ENCODE measurements around the gene SLC49A4.

The SLC49A4 gene

DNA sequence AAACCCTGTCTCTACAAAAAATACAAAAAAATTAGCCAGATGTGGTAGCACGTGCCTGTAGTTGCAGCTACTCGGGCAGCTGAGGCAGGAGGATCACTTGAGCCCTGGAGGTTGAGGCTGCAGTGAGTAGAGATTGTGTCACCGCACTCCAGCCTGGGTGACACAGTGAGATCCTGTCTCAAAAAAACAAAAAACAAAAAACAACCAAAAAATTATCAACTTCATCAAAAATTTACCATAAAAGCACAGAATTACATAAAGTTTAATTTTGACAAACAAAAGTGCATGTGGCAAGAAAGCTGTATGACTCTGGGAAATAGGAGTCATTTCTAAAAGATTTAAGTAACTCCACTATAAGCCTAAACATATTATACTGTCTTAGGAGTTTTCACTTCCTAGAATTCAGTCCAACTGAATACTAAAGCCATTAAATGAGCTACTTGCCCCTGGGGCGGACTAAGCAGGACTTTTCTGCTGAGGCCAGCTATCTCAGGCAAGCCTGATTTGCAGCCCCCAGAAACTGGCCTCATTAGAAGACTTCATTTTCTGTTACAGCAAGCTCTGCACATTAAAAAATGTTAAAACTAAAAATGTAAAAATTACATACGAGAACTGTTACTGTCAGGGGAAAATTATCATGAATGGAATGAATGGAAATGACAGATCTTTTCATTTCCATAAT is 24.2 kb upstream of the SLC49A4 start:
- H3K36me3 ChIP-seq (ENCODE audit: insufficient read depth, low read length) = no peaks in the 10 kb centered on the region
- H3K4me1 ChIP-seq (ENCODE audit: control insufficient read depth, insufficient read depth, low read length) = peaks cover 14% of the 10 kb centered on the region
- no peaks in the 10 kb centered on the region for H3K9me3 ChIP-seq (replicated peaks; ENCODE audit: low read length)
- no peak overlapping the region for H3K4me3 ChIP-seq (ENCODE audit: low read length)
- H3K4me2 ChIP-seq (ENCODE audit: low read length) = no peak overlapping the region
- H3K9ac ChIP-seq (ENCODE audit: low read depth, low read length) = no peak overlapping the region
- H3K27me3 ChIP-seq (ENCODE audit: control insufficient read depth, insufficient read depth, low read length) = no peaks in the 10 kb centered on the region

DNA sequence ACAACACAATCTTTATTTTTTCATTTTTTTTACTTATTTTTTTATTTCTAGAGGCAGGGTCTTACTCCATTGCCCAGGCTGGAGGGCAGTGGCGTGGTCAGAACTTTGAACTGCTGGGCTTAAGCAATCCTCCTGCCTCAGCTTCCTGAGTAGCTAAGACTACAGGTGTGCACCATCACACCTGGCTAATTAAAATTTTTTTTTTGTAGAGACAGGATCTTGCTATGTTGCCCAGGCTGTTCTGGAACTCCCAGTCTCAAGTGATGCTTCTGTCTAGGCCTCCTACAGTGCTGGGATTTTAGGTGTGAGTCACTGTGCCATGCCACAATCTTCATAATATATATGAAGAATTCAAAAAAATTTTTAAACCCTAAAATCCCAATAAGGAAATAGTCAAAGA is 22.0 kb upstream of the SLC49A4 start:
- H3K4me1 ChIP-seq (ENCODE audit: control insufficient read depth, insufficient read depth, low read length) = peaks cover 14% of the 10 kb centered on the region
- H3K4me3 ChIP-seq (ENCODE audit: low read length) = no peak overlapping the region
- H3K9me3 ChIP-seq (replicated peaks; ENCODE audit: low read length) = no peaks in the 10 kb centered on the region
- no peak overlapping the region for H3K9ac ChIP-seq (ENCODE audit: low read depth, low read length)
- H3K4me2 ChIP-seq (ENCODE audit: low read length) = no peak overlapping the region
- H3K27me3 ChIP-seq (ENCODE audit: control insufficient read depth, insufficient read depth, low read length) = no peaks in the 10 kb centered on the region
- H3K36me3 ChIP-seq (ENCODE audit: insufficient read depth, low read length) = no peaks in the 10 kb centered on the region

DNA sequence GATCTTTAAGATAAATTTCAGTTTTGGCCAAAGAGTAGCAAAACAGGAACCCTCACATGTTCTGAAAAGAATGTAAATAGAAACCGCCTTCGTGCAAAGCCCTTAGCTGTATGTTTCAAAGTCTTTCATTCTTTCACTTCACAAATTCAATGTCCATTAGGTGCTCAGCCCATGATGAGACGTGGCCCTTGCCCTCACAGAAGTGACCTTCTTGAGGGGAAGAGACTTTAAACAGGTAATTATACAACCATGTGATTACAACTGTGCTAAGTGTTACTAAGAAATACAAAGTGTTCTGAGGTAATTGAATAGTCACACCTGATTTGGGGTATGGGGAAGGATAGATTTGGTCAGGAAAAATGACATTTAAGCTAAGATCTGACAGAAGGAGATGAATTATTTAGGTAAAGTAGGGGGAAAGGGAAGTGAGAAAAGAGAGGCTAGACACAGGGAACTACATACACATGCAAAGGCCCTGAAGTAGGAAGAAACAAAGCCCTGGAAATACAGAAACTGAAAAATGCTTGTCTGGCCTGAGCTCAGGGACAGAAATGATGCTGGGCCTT is 20.8 kb upstream of the SLC49A4 start:
- H3K9ac ChIP-seq (ENCODE audit: low read depth, low read length) = no peak overlapping the region
- H3K4me3 ChIP-seq (ENCODE audit: low read length) = no peak overlapping the region
- no peaks in the 10 kb centered on the region for H3K27me3 ChIP-seq (ENCODE audit: control insufficient read depth, insufficient read depth, low read length)
- no peak overlapping the region for H3K4me2 ChIP-seq (ENCODE audit: low read length)
- no peaks in the 10 kb centered on the region for H3K9me3 ChIP-seq (replicated peaks; ENCODE audit: low read length)
- H3K36me3 ChIP-seq (ENCODE audit: insufficient read depth, low read length) = no peaks in the 10 kb centered on the region
- H3K4me1 ChIP-seq (ENCODE audit: control insufficient read depth, insufficient read depth, low read length) = peaks cover 14% of the 10 kb centered on the region

DNA sequence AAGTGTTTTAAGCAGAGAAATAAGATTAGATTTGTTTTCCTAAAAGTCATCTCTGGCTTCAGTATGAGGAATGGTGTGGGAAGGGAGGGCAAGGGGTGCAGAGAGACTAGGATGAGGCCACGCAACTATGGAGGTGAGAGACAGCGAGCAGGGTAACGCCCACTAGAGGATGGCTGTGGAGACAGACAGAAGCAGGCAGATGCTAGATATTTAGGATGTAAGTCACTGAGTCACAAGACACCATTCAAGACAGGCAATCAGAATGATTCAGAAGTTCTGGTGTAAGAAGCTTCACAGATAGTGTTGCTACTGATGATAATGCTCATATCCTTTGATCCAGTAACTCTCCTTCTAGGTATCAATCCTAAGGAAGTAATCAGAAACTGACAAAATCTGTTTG is 20.3 kb upstream of the SLC49A4 start:
- H3K4me3 ChIP-seq (ENCODE audit: low read length) = no peak overlapping the region
- H3K4me2 ChIP-seq (ENCODE audit: low read length) = no peak overlapping the region
- H3K9me3 ChIP-seq (replicated peaks; ENCODE audit: low read length) = no peaks in the 10 kb centered on the region
- H3K27me3 ChIP-seq (ENCODE audit: control insufficient read depth, insufficient read depth, low read length) = no peaks in the 10 kb centered on the region
- no peaks in the 10 kb centered on the region for H3K36me3 ChIP-seq (ENCODE audit: insufficient read depth, low read length)
- H3K4me1 ChIP-seq (ENCODE audit: control insufficient read depth, insufficient read depth, low read length) = peaks cover 14% of the 10 kb centered on the region
- H3K9ac ChIP-seq (ENCODE audit: low read depth, low read length) = no peak overlapping the region

DNA sequence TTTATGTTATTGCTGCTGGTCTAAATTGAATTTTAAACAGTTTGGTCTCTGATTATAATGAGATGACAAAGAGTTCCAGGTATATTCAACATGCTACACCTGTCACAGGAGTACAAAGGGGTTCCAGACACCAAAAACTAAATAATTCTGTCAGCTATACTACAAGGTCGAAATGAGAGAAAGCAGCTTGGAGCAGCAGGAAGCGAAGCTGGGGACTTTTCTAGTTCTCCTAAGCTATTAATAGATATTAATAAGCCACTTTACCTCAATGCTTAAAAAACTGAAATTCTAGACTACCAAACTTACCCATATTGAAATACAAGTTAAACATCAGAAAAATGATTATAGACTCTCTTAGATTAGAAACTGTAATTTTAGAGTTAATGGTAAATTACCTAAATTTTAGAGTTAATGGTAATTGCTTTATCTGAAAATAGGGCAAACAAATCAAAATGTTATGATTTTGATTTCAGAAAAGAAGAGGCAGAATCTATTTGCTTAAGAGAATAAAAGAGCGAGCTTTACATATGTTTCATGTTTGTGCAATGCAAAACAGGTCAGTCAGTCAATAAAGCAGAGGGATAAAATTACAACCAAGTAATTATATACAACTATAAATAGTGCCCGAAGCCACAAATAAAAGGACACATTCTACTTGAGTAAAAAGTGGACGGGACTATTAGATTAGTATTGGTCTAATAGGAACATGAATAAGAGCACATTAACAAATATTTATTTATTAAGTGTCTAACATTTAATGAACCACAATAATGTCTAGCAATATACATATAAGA is 18.0 kb upstream of the SLC49A4 start:
- Histone ChIP-seq H3K36me3 (ENCODE audit: insufficient read depth, low read length) (no peaks in the 10 kb centered on the region), H3K4me3 (ENCODE audit: low read length) (no peak overlapping the region), H3K9ac (ENCODE audit: low read depth, low read length) (no peak overlapping the region), H3K4me1 (ENCODE audit: control insufficient read depth, insufficient read depth, low read length) (peaks cover 14% of the 10 kb centered on the region), H3K4me2 (ENCODE audit: low read length) (no peak overlapping the region), H3K27me3 (ENCODE audit: control insufficient read depth, insufficient read depth, low read length) (no peaks in the 10 kb centered on the region), H3K9me3 (replicated peaks; ENCODE audit: low read length) (no peaks in the 10 kb centered on the region)

DNA sequence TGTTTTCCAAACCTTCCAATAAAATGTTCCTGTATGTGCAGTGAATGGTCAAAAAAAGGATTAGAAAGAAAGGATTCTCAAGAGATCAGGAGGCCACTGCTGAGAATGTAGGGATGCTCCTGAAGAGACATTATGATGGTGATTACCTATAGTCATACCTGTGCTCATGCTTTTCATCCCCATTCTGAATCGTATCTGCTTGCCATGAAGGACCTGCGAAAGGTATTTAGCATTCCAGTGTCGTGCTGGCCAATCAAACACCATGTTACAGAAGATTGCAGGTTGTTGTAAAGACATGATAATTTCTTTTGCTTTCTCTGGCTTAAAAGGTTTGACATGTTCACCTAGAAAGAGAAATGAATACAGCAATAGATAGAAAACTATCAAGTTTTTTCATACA is 17.3 kb upstream of the SLC49A4 start:
- Histone ChIP-seq H3K4me2 (ENCODE audit: low read length) (no peak overlapping the region), H3K36me3 (ENCODE audit: insufficient read depth, low read length) (no peaks in the 10 kb centered on the region), H3K9me3 (replicated peaks; ENCODE audit: low read length) (no peaks in the 10 kb centered on the region), H3K4me3 (ENCODE audit: low read length) (no peak overlapping the region), H3K27me3 (ENCODE audit: control insufficient read depth, insufficient read depth, low read length) (no peaks in the 10 kb centered on the region), H3K9ac (ENCODE audit: low read depth, low read length) (no peak overlapping the region), H3K4me1 (ENCODE audit: control insufficient read depth, insufficient read depth, low read length) (peaks cover 14% of the 10 kb centered on the region)

DNA sequence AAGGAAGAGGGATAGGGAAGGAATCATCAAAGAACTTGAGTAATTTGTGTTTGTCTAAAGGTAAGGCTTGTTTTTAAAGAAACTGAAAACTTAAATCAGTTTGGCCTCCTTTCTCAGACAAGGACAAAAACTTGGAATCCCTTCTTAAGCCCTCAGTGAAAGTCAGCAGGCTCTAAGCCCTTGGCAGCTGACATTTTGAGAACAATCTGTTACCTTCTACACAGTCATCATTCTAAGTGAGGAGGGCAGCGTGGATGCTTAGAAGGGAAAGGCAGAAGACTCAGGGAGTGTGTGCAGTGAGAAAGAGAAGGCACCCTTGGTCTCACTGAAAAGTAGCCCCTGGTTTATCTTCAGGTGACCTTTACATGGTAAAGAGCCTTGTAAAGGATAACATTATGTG is 12.1 kb upstream of the SLC49A4 start:
- Histone ChIP-seq H3K4me2 (ENCODE audit: low read length) (no peak overlapping the region), H3K27me3 (ENCODE audit: control insufficient read depth, insufficient read depth, low read length) (no peaks in the 10 kb centered on the region), H3K4me3 (ENCODE audit: low read length) (no peak overlapping the region), H3K9ac (ENCODE audit: low read depth, low read length) (no peak overlapping the region), H3K4me1 (ENCODE audit: control insufficient read depth, insufficient read depth, low read length) (peaks cover 10% of the 10 kb centered on the region), H3K36me3 (ENCODE audit: insufficient read depth, low read length) (no peaks in the 10 kb centered on the region), H3K9me3 (replicated peaks; ENCODE audit: low read length) (no peaks in the 10 kb centered on the region)

DNA sequence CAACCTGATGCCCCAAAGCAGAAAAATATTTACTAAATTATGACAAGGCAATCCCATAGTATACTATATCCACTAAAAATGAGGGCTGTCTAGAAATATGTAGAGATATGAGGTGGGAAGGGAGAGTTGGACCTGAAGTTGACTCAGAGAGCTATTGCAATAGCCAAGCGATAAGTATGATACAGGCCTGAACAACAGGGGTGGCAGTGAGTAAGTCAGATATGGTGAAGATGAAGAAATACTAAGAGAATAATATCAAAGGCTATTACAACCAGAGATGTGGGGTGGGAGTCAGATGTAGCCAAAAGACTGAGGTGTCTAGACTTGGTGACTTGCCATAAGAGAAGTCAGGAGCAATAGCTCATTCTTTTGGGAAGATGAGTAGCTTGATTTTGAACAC is 10.4 kb upstream of the SLC49A4 start:
- no peak overlapping the region for H3K4me2 ChIP-seq (ENCODE audit: low read length)
- no peaks in the 10 kb centered on the region for H3K27me3 ChIP-seq (ENCODE audit: control insufficient read depth, insufficient read depth, low read length)
- no peaks in the 10 kb centered on the region for H3K9me3 ChIP-seq (replicated peaks; ENCODE audit: low read length)
- no peak overlapping the region for H3K9ac ChIP-seq (ENCODE audit: low read depth, low read length)
- no peak overlapping the region for H3K4me3 ChIP-seq (ENCODE audit: low read length)
- H3K4me1 ChIP-seq (ENCODE audit: control insufficient read depth, insufficient read depth, low read length) = peaks cover 10% of the 10 kb centered on the region
- no peaks in the 10 kb centered on the region for H3K36me3 ChIP-seq (ENCODE audit: insufficient read depth, low read length)

DNA sequence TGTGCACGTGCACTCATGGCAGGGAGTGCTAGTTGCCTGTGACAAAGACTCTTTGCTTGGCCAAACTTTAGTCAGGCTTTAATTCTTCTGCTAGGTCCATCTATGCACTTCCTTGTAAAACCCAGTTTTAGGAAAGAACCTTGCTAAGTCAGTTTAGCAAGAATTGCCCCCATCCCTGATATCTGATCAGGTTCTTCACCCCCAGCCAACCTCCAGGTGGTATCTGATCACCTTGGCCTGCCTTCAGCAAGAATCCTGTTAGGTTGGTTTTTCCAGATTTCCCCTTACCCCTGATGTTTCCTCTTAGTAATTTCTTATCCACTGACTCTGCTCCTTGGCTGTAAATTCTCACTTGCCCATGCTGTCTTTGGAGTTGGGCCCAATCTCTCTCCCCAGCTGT is 9.6 kb upstream of the SLC49A4 start:
- Histone ChIP-seq H3K27me3 (ENCODE audit: control insufficient read depth, insufficient read depth, low read length) (no peaks in the 10 kb centered on the region), H3K4me2 (ENCODE audit: low read length) (no peak overlapping the region), H3K4me1 (ENCODE audit: control insufficient read depth, insufficient read depth, low read length) (peaks cover 10% of the 10 kb centered on the region), H3K4me3 (ENCODE audit: low read length) (no peak overlapping the region), H3K9me3 (replicated peaks; ENCODE audit: low read length) (no peaks in the 10 kb centered on the region), H3K36me3 (ENCODE audit: insufficient read depth, low read length) (no peaks in the 10 kb centered on the region), H3K9ac (ENCODE audit: low read depth, low read length) (no peak overlapping the region)

DNA sequence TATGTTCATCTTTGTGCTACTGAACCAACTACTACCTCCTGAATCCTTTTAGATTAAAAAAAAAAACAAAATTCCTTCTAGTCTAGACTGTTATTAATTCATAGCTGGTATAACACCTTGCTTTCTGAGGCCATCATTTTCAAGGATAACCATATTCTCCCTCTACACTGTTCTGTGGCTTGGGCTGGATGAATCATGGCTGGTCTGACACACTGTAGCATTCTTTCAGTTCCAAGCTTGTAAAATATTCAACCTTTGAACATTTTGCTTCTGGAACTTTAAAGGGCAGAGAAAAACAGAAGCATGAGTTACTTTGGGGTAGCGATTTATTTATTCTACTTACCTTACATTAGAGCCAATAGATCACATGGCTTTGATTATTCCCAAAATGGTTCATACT is 8.8 kb upstream of the SLC49A4 start:
- no peak overlapping the region for H3K4me2 ChIP-seq (ENCODE audit: low read length)
- no peak overlapping the region for H3K4me3 ChIP-seq (ENCODE audit: low read length)
- H3K4me1 ChIP-seq (ENCODE audit: control insufficient read depth, insufficient read depth, low read length) = peaks cover 10% of the 10 kb centered on the region
- H3K27me3 ChIP-seq (ENCODE audit: control insufficient read depth, insufficient read depth, low read length) = no peaks in the 10 kb centered on the region
- no peaks in the 10 kb centered on the region for H3K36me3 ChIP-seq (ENCODE audit: insufficient read depth, low read length)
- H3K9ac ChIP-seq (ENCODE audit: low read depth, low read length) = no peak overlapping the region
- H3K9me3 ChIP-seq (replicated peaks; ENCODE audit: low read length) = no peaks in the 10 kb centered on the region

DNA sequence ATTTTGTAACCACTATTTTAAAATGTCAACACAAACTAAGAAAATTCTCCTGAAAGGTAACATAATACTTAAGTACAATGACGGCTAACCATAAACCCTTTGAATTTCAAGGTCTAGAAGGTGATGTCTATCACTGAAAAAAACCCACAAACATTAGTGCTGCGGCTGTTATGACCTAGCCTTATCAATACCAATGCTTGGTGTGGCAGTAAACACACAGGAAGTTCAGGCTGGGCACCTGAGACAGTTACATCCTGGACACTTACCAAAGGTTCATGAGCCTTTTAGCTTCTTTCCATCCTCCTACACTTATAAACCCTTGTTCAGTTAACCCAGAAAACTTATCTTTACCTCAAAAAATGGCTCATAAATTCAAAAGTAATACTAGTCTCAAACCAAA is 7.0 kb upstream of the SLC49A4 start:
- Histone ChIP-seq H3K27me3 (ENCODE audit: control insufficient read depth, insufficient read depth, low read length) (no peaks in the 10 kb centered on the region), H3K4me1 (ENCODE audit: control insufficient read depth, insufficient read depth, low read length) (peaks cover 12% of the 10 kb centered on the region), H3K4me2 (ENCODE audit: low read length) (no peak overlapping the region), H3K9ac (ENCODE audit: low read depth, low read length) (no peak overlapping the region), H3K4me3 (ENCODE audit: low read length) (no peak overlapping the region), H3K36me3 (ENCODE audit: insufficient read depth, low read length) (no peaks in the 10 kb centered on the region), H3K9me3 (replicated peaks; ENCODE audit: low read length) (no peaks in the 10 kb centered on the region)
